ENCODE measurements around the gene C19orf73. TPM values are rescaled to one million over a fixed set of nuclear protein-coding genes. Genes with fewer than 3 reads are reported as not detected.
A peak's percentile ranks its signal among the peaks of the same experiment; 100 is the strongest.

The C19orf73 gene
- total RNA-seq, 4 donors from 2014 or later = 0.83 to 3.3 (median 1.9) TPM

DNA sequence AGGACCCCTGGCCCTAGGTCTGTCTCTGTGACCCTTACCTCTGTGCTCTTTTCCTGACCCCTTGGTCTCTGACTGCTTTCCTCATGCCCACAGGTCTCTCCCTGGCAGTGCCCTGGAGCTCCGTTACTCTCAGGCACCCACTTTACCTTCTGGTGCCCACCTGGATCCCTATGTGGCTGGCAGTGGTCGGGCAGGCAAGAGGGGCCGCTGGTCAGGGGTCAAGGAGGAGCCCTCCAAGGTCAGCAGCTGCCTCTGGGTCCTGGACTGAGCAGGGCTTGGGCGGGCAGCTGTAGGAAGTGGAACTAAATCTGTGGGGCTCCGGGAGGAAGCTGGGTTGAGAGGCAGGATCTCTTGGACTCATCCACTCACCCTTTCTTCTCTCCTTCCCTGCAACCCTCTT is 16.7 kb upstream of the C19orf73 start:
- no peak overlapping the region for H3K4me3 ChIP-seq
- intact Hi-C loops (cut with DNase I) = no loop called here
- peaks cover 14 to 37% (median 26%) of the 10 kb centered on the region in 4 donors for H3K4me1 ChIP-seq
- no peak for DNase-seq (ENCODE audit: extremely low spot score)
- TF ChIP-seq EP300 (IDR thresholded peaks at IDR 0.05) (no peak), CTCF (IDR thresholded peaks at IDR 0.05) (no peak), POLR2AphosphoS5 (IDR thresholded peaks at IDR 0.05) (no peak), POLR2A (IDR thresholded peaks at IDR 0.05; ENCODE audit: low read depth) (no peak)
- H3K9me3 ChIP-seq = no peaks in the 10 kb centered on the region
- H3K27me3 ChIP-seq = no peaks in the 10 kb centered on the region
- WGBS = 89% methylated on average over 5 of the region's 5 CpGs
- H3K36me3 ChIP-seq = no peaks in the 10 kb centered on the region
- H3K27ac ChIP-seq (replicated peaks in 1 of 4) = peak overlapping the region in 3 of 4 donors; percentile 26 to 67 (median 53)

- peak overlapping the region; percentile 43 to 72 (median 56) for H3K27ac ChIP-seq (replicated peaks in 1 of 4)
- WGBS = 37% methylated on average over 33 of the region's 42 CpGs
- TF ChIP-seq POLR2AphosphoS5 (IDR thresholded peaks at IDR 0.05) = peak in 1 of 2 donors; percentile 21
- peak in 1 of 3 experiments; percentile 15 for TF ChIP-seq CTCF (IDR thresholded peaks at IDR 0.05)
- TF ChIP-seq EP300 (IDR thresholded peaks at IDR 0.05) = no peak
- no peak for TF ChIP-seq POLR2A (IDR thresholded peaks at IDR 0.05; ENCODE audit: low read depth)
- no peaks in the 10 kb centered on the region for H3K36me3 ChIP-seq
- peak overlapping the region; percentile 43 to 55 (median 46) for H3K4me3 ChIP-seq
- H3K4me1 ChIP-seq = peaks cover 15 to 43% (median 33%) of the 10 kb centered on the region in 4 donors
- H3K9me3 ChIP-seq = no peaks in the 10 kb centered on the region
- intact Hi-C loops (cut with DNase I) = no loop called here
- DNase-seq (ENCODE audit: extremely low spot score) = no peak
- H3K27me3 ChIP-seq = no peaks in the 10 kb centered on the region
Measured at GRCh38 chr19:49133621-49134454, 14.9 kb upstream of the C19orf73 start.

GRCh38 chr19:49132974-49133609 is 14.1 kb upstream of the C19orf73 start:
- intact Hi-C loops (cut with DNase I) = no loop called here
- Histone ChIP-seq H3K4me3 (peak overlapping the region; percentile 43 to 55 (median 46)), H3K36me3 (no peaks in the 10 kb centered on the region), H3K27me3 (no peaks in the 10 kb centered on the region), H3K27ac (replicated peaks in 1 of 4) (peak overlapping the region; percentile 43 to 72 (median 56)), H3K9me3 (no peaks in the 10 kb centered on the region), H3K4me1 (peaks cover 22 to 50% (median 40%) of the 10 kb centered on the region in 4 donors)
- no peak for DNase-seq (ENCODE audit: extremely low spot score)
- TF ChIP-seq POLR2AphosphoS5 (IDR thresholded peaks at IDR 0.05) = no peak
- no peak for TF ChIP-seq POLR2A (IDR thresholded peaks at IDR 0.05; ENCODE audit: low read depth)
- no peak for TF ChIP-seq CTCF (IDR thresholded peaks at IDR 0.05)
- no peak for TF ChIP-seq EP300 (IDR thresholded peaks at IDR 0.05)
- WGBS = 36% methylated on average over 33 of the region's 49 CpGs

DNA sequence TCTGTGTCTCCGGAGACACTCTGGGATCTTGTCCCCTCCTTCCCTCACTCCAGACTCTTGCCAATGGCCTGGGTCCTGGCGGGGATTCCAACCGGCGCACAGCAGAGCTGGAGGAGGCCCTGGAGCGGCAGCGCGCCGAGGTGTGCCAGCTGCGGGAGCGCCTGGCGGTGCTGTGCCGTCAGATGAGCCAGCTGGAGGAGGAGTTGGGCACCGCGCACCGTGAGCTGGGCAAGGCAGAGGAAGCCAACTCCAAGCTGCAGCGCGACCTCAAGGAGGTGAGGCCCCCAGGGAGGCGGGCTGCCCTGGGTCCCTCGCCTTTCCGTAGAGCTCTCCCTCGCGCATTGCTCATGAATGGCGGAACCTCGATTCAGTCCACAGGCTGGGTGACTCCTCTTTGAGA is 11.4 kb upstream of the C19orf73 start:
- no peak for DNase-seq (ENCODE audit: extremely low spot score)
- TF ChIP-seq EP300 (IDR thresholded peaks at IDR 0.05) = no peak
- no peak for TF ChIP-seq CTCF (IDR thresholded peaks at IDR 0.05)
- no peak for TF ChIP-seq POLR2AphosphoS5 (IDR thresholded peaks at IDR 0.05)
- TF ChIP-seq POLR2A (IDR thresholded peaks at IDR 0.05; ENCODE audit: low read depth) = no peak
- no peak overlapping the region for H3K4me3 ChIP-seq
- peaks cover 22 to 43% (median 41%) of the 10 kb centered on the region in 4 donors for H3K4me1 ChIP-seq
- 94% methylated on average over 8 of the region's 24 CpGs for WGBS
- no peaks in the 10 kb centered on the region for H3K27me3 ChIP-seq
- no peak overlapping the region for H3K27ac ChIP-seq (replicated peaks in 1 of 4)
- intact Hi-C loops (cut with DNase I) = no loop called here
- H3K36me3 ChIP-seq = no peaks in the 10 kb centered on the region
- no peaks in the 10 kb centered on the region for H3K9me3 ChIP-seq

Measured in esophagus muscularis mucosa (tissue), 4 donors.